Lung microvascular endothelial cell (primary cell): ENCODE data around the gene DHRS13. TPM values are rescaled to one million over a fixed set of nuclear protein-coding genes. Genes with fewer than 3 reads are reported as not detected.
A peak's percentile ranks its signal among the peaks of the same experiment; 100 is the strongest.
"Not testable (repeated sequence)": the region's sequence is repeated elsewhere in the genome, so short reads cannot be mapped to it uniquely, and the experiment has no call there.

Source experiments
- DNase-seq, 2 donors: peaks; one replicate each; pipeline versions ENCODE4 v3.0.0 to v3.0.0-alpha.2; 2010; ENCODE audit warnings: low read depth in 2 of 2
- total RNA-seq: library from RNA; depleted of rRNA; stranded (reverse); fragments of >200 nt; gene quantifications from 2 replicates; pipeline ENCODE4 v1.2.1, GENCODE V29; 2014

Gene DHRS13
- total RNA-seq, 1 donor from 2014 or later, result 14.5 TPM

DNA sequence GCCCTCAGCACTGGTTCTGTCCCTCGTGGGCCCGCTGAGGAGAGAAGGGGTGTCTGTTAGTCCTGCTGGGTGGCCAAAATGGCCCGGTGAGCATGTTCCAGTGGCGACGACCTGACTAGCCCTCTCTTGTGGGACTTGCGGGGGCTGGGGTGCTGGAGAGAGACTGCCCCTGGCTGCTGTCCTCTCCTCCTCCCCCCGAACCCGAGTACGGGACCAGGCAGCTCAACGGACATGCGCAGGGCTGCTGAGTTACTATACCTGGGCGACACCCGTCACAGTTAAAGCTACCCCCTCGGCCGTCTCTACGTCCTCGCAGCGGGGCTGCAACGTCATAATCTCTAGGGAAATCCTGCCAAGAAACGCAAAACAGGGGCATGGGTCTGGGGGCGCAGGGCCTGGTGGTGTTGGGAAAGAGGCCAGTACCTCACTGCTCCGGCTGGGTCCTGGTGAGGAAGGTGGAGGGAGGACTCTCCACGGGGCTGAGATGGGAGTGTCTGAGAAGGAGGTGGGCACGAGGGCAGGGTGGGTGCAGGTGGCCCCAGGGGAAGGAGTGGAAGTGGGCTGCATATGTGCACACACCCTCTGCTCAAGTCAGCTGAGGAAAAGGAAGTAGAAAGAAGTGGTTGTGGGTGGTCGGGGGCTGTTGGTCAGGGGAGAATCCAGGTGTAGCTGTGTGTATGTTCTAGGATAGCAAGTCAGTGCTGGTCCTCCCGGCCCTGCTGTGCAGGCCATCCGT lies 18.7 kb downstream of the DHRS13 start:
- no peak for DNase-seq

DNA sequence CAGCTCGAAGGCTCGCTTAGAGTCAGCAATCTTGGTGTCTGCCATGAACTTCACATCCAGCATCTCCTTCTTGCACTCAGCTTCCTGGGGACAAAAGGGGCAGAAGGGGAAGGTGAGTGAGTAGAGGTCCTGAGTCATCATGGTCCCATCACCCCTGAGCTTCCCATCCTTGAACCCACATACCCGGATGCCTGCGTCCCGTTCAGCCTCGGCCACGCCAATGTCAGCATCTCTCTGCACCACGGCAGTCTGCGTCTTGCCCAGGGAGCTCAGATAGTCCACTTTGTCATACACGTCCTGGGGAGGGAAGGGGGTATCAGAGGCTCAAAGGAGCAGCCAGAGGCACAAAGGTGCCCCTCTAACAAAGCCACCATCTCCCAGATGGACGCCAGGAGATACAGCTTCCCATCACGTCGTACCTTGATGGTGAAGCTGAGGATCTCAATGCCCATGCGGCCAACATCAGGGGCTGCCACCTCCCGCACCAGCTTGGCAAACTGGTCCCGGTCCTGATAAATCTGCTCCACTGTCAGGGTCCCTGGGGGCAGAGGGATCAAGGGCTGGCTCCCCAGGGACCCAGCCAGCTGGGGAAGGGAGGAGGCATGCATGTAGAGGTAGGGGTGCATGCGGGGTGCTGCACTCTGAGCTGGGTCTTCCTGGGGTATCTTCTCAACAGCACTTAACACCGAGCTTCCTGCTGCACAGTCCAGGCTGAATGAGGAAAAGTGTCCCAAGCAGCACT lies 20.6 kb downstream of the DHRS13 start:
- DNase-seq, result no peak

DNA sequence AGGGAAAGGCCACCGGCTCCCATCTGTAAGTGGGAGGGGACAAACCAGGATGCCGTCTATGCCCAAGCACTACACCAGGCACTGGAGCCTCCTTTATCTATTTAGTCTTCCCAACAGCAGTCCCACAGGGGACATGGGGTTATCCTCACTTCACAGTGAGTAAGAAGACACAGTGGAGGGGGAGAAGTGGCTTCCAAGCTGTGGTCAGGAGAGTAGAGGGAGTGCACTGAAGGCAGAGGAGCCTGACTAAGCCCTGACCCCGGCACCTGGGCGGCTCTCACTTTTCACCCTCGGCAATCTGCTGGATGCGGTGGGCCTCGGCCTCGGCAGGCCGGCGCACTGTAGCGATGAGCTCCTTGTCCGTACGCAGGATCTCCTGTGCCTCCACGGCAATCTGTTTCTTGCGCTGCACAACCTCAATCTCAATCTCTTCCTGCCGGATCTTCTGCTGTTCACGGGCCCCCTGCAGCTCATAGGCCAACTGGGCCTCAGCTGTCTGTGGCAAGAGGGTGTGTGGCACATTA lies 21.3 kb downstream of the DHRS13 start:
- no peak for DNase-seq

GRCh38 chr17:28880572-28880945 lies 22.3 kb downstream of the DHRS13 start:
- DNase-seq, result no peak

DNA sequence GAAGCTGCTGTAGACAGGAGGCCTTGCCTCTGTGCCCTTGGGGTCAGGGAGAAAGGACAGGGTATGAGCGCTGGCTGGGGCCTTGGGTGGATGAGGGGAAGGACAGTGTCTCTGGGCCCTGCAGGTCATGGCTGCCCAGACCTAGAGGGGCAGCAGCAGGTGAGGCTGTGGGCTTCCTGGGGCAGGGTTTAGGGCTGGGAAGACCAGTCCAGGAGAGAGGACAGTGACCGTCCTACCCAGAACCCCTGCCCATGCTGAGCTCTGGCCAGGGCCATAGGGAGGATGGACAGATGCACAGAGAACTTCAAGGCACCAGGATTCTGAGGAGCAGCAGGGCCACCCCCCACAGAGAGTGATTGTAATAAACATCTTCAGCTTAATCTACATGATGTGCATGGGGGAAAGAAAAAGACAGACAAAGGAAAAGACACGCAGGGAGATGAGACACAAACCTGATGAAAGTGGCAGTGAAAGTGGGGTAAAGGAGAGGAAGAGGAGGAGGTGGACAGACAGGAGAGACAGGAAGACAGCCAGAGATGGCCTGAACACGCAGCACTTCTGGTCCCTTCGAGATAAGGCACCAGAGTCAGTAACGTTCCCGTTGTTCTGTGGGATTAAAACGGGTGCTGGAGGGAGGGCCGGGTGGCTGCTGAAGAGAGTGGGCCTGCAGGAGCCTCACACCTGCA lies 22.9 kb downstream of the DHRS13 start:
- no peak for DNase-seq

DNA sequence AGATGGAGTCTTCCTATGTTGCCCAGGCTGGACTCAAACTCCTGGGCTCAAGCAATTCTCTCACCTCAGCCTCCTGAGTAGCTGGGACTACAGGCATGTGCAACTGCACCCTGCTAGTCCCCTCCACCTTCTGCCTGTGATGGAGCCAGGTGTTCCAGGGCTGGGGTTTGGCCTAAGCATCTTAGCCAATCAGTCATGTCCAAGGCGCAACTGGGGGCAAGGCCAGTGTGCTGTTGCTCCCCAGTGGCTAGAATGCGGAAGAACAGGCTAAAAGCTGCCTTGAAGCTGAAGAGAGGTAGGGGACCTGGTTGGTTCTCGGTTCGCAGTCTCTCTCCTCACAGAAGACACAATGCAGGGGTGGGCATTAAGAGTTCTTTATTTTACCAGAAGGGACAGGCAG lies 23.9 kb downstream of the DHRS13 start:
- peak; percentile 39 to 46 for DNase-seq

- DNase-seq, result no peak
Measured at GRCh38 chr17:28878158-28878910, 24.5 kb downstream of the DHRS13 start.

GRCh38 chr17:28877150-28877711 lies 25.6 kb downstream of the DHRS13 start:
- DNase-seq, result not testable (repeated sequence)

DNA sequence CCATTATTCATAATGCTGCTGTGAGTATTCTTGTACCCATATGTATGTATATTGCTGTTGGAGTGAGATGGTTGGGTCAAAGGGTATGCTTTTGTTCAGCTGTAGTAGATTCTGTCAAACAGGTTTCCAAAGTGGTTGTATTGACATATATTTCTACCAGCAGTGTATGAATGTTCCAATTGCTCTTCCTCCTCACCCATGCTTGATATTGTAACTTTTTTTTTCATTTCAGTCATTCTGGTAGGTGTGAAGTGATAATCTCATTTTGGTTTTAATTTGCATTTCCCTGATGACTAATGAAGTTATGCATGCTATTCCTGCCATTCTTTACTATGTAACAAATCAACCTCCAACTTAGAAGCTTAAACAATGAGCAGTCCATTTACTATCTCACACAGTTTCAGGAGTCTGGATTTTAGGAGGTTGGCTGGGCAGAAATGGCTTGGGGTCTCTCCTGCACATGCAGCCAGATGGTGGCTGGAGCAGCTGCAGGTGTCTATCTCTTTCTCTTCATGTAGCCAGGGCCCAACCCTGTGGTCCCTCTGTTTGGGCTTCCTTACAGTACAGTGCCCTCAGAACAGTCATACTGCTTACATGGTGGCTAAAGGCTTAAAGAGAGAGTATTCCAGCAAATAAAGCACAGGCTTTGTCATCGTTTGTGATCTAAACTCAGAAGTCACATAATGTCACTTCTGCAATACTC lies 26.9 kb downstream of the DHRS13 start:
- DNase-seq, result no peak

GRCh38 chr17:28874750-28875149 lies 28.1 kb downstream of the DHRS13 start:
- DNase-seq, result no peak

DNA sequence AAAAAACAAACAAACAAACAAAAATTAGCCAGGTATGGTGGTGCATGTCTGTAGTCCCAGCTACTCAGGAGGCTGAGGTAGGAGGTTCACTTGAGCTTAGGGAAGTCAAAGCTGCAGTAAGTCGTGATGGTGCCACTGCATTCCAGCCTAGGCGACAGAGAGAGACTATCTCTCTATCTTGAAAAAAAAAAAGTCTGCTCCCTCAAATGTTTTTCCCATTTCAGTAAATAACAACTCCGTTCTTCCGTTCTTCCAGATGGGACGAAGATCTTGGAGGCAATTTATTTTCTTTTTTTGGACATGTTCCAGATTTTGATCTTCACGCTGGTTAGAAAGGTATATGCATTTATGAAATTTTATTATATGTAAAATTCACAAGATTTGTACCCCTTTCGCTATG lies 29.0 kb downstream of the DHRS13 start:
- DNase-seq, result no peak

- DNase-seq, result peak in 1 of 2 donors; percentile 31
Measured at GRCh38 chr17:28871056-28871579, 31.8 kb downstream of the DHRS13 start.

GRCh38 chr17:28867276-28867675 lies 35.6 kb downstream of the DHRS13 start:
- no peak for DNase-seq

DNA sequence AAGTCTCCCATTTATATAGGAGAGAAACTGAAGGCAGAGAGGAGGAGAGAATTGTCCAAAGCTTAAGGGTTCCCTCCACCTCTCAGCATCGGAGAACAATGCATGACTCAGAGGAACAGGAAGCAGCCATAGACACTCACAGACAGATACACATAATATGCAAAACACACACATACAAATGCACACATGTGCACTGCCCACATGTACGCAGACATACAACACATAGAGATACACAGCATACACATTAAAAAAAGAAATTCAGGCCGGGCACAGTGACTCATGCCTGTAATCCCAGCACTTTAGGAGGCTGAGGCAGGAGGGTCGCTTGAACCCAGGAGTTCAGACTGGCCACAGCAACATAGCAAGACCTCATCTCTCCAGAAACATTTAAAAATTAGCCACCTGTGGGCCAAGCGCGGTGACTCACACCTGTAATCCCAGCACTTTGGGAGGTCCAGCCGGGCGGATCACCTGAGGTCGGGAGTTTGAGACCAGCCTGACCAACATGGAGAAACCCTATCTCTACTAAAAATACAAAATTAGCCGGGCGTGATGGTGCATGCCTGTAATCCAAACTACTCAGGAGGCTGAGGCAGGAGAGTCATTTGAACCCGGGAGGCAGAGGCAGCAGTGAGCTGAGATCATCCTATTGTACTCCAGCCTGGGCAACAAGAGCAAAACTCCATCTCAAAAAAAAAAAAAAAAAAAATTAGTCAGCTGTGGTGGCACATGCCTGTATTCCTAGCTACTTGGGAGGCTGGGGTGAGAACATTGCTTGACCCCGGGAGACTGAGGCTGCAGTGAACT lies 36.7 kb downstream of the DHRS13 start:
- peak; percentile 48 to 78 for DNase-seq

- DNase-seq, result peak in 1 of 2 donors; percentile 25
Measured at GRCh38 chr17:28864991-28865849, 37.7 kb downstream of the DHRS13 start.

- DNase-seq, result no peak
Measured at GRCh38 chr17:28863953-28864352, 38.9 kb downstream of the DHRS13 start.

- DNase-seq, result no peak
Measured at GRCh38 chr17:28862561-28862960, 40.3 kb downstream of the DHRS13 start.

GRCh38 chr17:28861393-28862203 lies 41.3 kb downstream of the DHRS13 start:
- DNase-seq, result no peak
